H1 (cell line): ENCODE data around the gene MOB1B. TPM values are rescaled to one million over a fixed set of nuclear protein-coding genes. Genes with fewer than 3 reads are reported as not detected.

Experiments
- CTCF ChIA-PET: fragments of 300-600 bp; sonication (Branson Sonifier 250); formaldehyde crosslinking; loops from one replicate; lab custom pipeline; 2021; ENCODE audit not compliant: partially characterized antibody; lab: Charles Lee
- POLR2A ChIA-PET: fragments of 300-600 bp; sonication (Branson Sonifier 250); formaldehyde crosslinking; loops from one replicate; lab custom pipeline; 2021; ENCODE audit warnings: inconsistent platforms; ENCODE audit not compliant: partially characterized antibody; lab: Charles Lee
- DNase-seq, 2 experiments: peaks; one replicate each; pipeline versions ENCODE4 v3.0.0 to v3.0.0-alpha.2; 2010 to 2022; ENCODE audit warnings: low spot score in 2 of 2, low read depth in 1 of 2, mixed read lengths in 1 of 2
- FAIRE-seq: peaks from 2 replicates; lab custom pipeline; 2011; peaks lifted over from hg19 to GRCh38; lab: Jason Lieb, UNC
- H2AFZ ChIP-seq: 2 replicates; pipeline ENCODE4 v1.8.1; 2012; ENCODE audit warnings: low read length, inconsistent platforms
- H2AK5ac ChIP-seq: 2 replicates; pipeline ENCODE4 v1.6.1; 2013; ENCODE audit warnings: low read depth, low read length
- H2BK120ac ChIP-seq: replicated peaks from 2 replicates; pipeline ENCODE3; 2013; ENCODE audit warnings: low read depth, low read length, inconsistent platforms
- H2BK12ac ChIP-seq: 2 replicates; pipeline ENCODE4 v1.6.1; 2013; ENCODE audit warnings: low read depth, low read length
- H2BK15ac ChIP-seq: 2 replicates; pipeline ENCODE4 v1.6.1; 2013; ENCODE audit warnings: low read length
- H2BK20ac ChIP-seq: 2 replicates; pipeline ENCODE4 v1.6.1; 2013; ENCODE audit warnings: low read length
- H2BK5ac ChIP-seq: 2 replicates; pipeline ENCODE4 v1.6.1; 2013; ENCODE audit warnings: low read depth, low read length
- H3K14ac ChIP-seq: 2 replicates; pipeline ENCODE4 v1.6.1; 2013; ENCODE audit warnings: inconsistent platforms; ENCODE audit not compliant: insufficient read length
- H3K18ac ChIP-seq: 2 replicates; pipeline ENCODE4 v1.6.1; 2013; ENCODE audit warnings: low read length; ENCODE audit errors: extremely low read depth
- H3K23ac ChIP-seq: 2 replicates; pipeline ENCODE4 v1.6.1; 2013; ENCODE audit warnings: inconsistent platforms; ENCODE audit not compliant: insufficient read length
- H3K23me2 ChIP-seq: 2 replicates; pipeline ENCODE4 v1.6.1; 2013; ENCODE audit warnings: low read depth, low read length
- H3K27ac ChIP-seq: 2 replicates; pipeline ENCODE4 v1.6.1; 2011; ENCODE audit warnings: low read depth, low read length, inconsistent platforms
- H3K27me3 ChIP-seq, 4 experiments: replicated peaks in 1 of 4; 1 replicate in 1 of 4; 2 replicates in 3 of 4; pipeline versions ENCODE4 v1.6.1 to v1.8.1; 2011 to 2013; ENCODE audit warnings: low read length in 3 of 4, mild to moderate bottlenecking in 3 of 4, inconsistent platforms in 2 of 4, mixed read lengths in 2 of 4, moderate library complexity in 1 of 4; ENCODE audit not compliant: control insufficient read depth in 3 of 4, insufficient read depth in 3 of 4; ENCODE audit errors: extremely low read depth in 1 of 4
- H3K36me3 ChIP-seq, 4 experiments: 2 replicates each; pipeline versions ENCODE4 v1.6.1 to v1.8.1; 2011 to 2013; ENCODE audit warnings: mild to moderate bottlenecking in 4 of 4, low read length in 3 of 4, moderate library complexity in 2 of 4, control low read depth in 1 of 4, inconsistent platforms in 1 of 4; ENCODE audit not compliant: insufficient read depth in 4 of 4, control insufficient read depth in 2 of 4
- H3K4ac ChIP-seq: replicated peaks from 2 replicates; pipeline ENCODE3; 2013; ENCODE audit warnings: low read length, low read depth, mixed read lengths, inconsistent platforms; ENCODE audit not compliant: insufficient read length
- H3K4me1 ChIP-seq, 4 experiments: replicated peaks in 1 of 4; 1 replicate in 1 of 4; 2 replicates in 3 of 4; pipeline versions ENCODE4 v1.6.1 to v1.8.1; 2011 to 2013; ENCODE audit warnings: low read length in 3 of 4, inconsistent platforms in 2 of 4, mixed read lengths in 1 of 4; ENCODE audit not compliant: insufficient read depth in 4 of 4, control insufficient read depth in 3 of 4
- H3K4me2 ChIP-seq, 2 experiments: 2 replicates each; pipeline versions ENCODE4 v1.6.1 to v1.8.1; 2011 to 2013; ENCODE audit warnings: low read depth in 2 of 2, low read length in 2 of 2, control low read depth in 1 of 2, inconsistent platforms in 1 of 2, mild to moderate bottlenecking in 1 of 2; ENCODE audit not compliant: insufficient read depth in 1 of 2
- H3K4me3 ChIP-seq, 4 experiments: fragments of 200-600, 300-600 bp in 1 of 4; sonication (generic), shearing (Covaris generic), sonication (Bioruptor Twin) in 1 of 4; 2 replicates each; pipeline versions ENCODE4 v1.5.1 to v1.8.1; 2011 to 2016; ENCODE audit warnings: low read length in 4 of 4, low read depth in 3 of 4, control low read depth in 2 of 4, inconsistent platforms in 2 of 4, mild to moderate bottlenecking in 2 of 4, mixed read lengths in 1 of 4, moderate library complexity in 1 of 4; ENCODE audit not compliant: insufficient read depth in 2 of 4; ENCODE audit errors: extremely low read depth in 1 of 4
- H3K56ac ChIP-seq: replicated peaks from 2 replicates; pipeline ENCODE3; 2013; ENCODE audit warnings: low read depth, mild to moderate bottlenecking, mixed read lengths, low read length, inconsistent platforms; ENCODE audit not compliant: insufficient read length
- H3K79me1 ChIP-seq: 2 replicates; pipeline ENCODE4 v1.6.1; 2013; ENCODE audit warnings: low read depth, low read length, control low read depth
- H3K79me2 ChIP-seq, 2 experiments: 2 replicates each; pipeline versions ENCODE4 v1.6.1 to v1.8.1; 2012 to 2013; ENCODE audit warnings: low read length in 2 of 2, mild to moderate bottlenecking in 2 of 2, inconsistent platforms in 1 of 2; ENCODE audit not compliant: insufficient read depth in 2 of 2, control insufficient read depth in 1 of 2
- H3K9ac ChIP-seq, 4 experiments: replicated peaks in 1 of 4; 1 replicate in 1 of 4; 2 replicates in 3 of 4; pipeline versions ENCODE4 v1.6.1 to v1.8.1; 2011 to 2013; ENCODE audit warnings: low read depth in 3 of 4, low read length in 3 of 4, control low read depth in 2 of 4, mild to moderate bottlenecking in 2 of 4, moderate library complexity in 2 of 4, inconsistent platforms in 1 of 4; ENCODE audit errors: extremely low read depth in 1 of 4
- H3K9me3 ChIP-seq, 2 experiments: 2 replicates each; pipeline versions ENCODE4 v1.6.1 to v1.8.1; 2012 to 2013; ENCODE audit warnings: mild to moderate bottlenecking in 2 of 2, moderate library complexity in 2 of 2, control low read depth in 1 of 2, inconsistent platforms in 1 of 2, low read depth in 1 of 2, low read length in 1 of 2, mixed read lengths in 1 of 2; ENCODE audit not compliant: insufficient read depth in 2 of 2
- H4K20me1 ChIP-seq, 2 experiments: replicated peaks in 1 of 2; 2 replicates each; pipeline versions ENCODE3 to v1.8.1; 2011 to 2013; ENCODE audit warnings: inconsistent platforms in 2 of 2, low read length in 2 of 2, mild to moderate bottlenecking in 1 of 2; ENCODE audit not compliant: insufficient read depth in 2 of 2, control insufficient read depth in 1 of 2
- H4K5ac ChIP-seq: 2 replicates; pipeline ENCODE4 v1.6.1; 2013; ENCODE audit warnings: low read length, low read depth, mixed read lengths, inconsistent platforms; ENCODE audit not compliant: insufficient read length
- H4K8ac ChIP-seq: 2 replicates; pipeline ENCODE4 v1.8.0; 2013; ENCODE audit warnings: mild to moderate bottlenecking, moderate library complexity, low read length, inconsistent platforms; ENCODE audit not compliant: insufficient read depth; ENCODE audit errors: extremely low read depth
- H4K91ac ChIP-seq: replicated peaks from 2 replicates; pipeline ENCODE3; 2013; ENCODE audit warnings: low read length, mixed read lengths, inconsistent platforms; ENCODE audit not compliant: insufficient read length
- ASH2L ChIP-seq: fragments of 200-600, 300-600 bp; sonication (generic); IDR thresholded peaks from one replicate; pipeline ENCODE4 v1.7.1; 2017; ENCODE audit warnings: low read length
- KDM4A ChIP-seq: IDR thresholded peaks from one replicate; pipeline ENCODE4 v1.7.1; 2012; ENCODE audit warnings: low read depth, mild to moderate bottlenecking, moderate library complexity, low read length, inconsistent platforms; ENCODE audit not compliant: severe bottlenecking
- NANOG ChIP-seq: IDR thresholded peaks from 2 replicates; pipeline ENCODE4 v1.6.1; 2011; ENCODE audit warnings: low read length, low read depth, mild to moderate bottlenecking, inconsistent platforms; ENCODE audit not compliant: insufficient read depth, poor library complexity, severe bottlenecking
- RBBP5 ChIP-seq: IDR thresholded peaks from 2 replicates; pipeline ENCODE4 v1.7.1; 2012; ENCODE audit warnings: low read depth, mild to moderate bottlenecking, inconsistent platforms, low read length, moderate library complexity, borderline replicate concordance
- TAF1 ChIP-seq: IDR thresholded peaks from 2 replicates; pipeline ENCODE4 v1.6.1; 2011; ENCODE audit warnings: mild to moderate bottlenecking, low read depth, low read length
- TCF12 ChIP-seq: IDR thresholded peaks from 2 replicates; pipeline ENCODE4 v1.6.1; 2011; ENCODE audit warnings: low read depth, mild to moderate bottlenecking, low read length
- WGBS, 2 experiments: shearing (Covaris generic) in 1 of 2; methylation state at CpG; one replicate each; pipeline versions ENCODE4 v1.1.6 to v1.1.7; 2013 to 2015; ENCODE audit warnings: low lambda C conversion rate in 2 of 2, mixed read lengths in 2 of 2, inconsistent platforms in 1 of 2, low coverage in 1 of 2, missing lambda C conversion rate in 1 of 2; ENCODE audit not compliant: insufficient replicate concordance in 2 of 2, insufficient coverage in 1 of 2, insufficient read length in 1 of 2; ENCODE audit errors: extremely low coverage in 1 of 2, missing lambda C conversion rate in 1 of 2; 5-methylcytosine and 5-hydroxymethylcytosine counted together
- polyA plus RNA-seq, 7 experiments: library from polyadenylated mRNA; depleted of rRNA in 3 of 7; stranded (reverse) in 5 of 7; unstranded in 2 of 7; fragments of >200 nt in 5 of 7; fragments of 200-250 nt in 2 of 7; gene quantifications; 1 replicate in 5 of 7; 2 replicates in 1 of 7; 4 replicates in 1 of 7; pipeline versions ENCODE4 v1.2.1 to v1.2.3, GENCODE V29; 2011 to 2013; ENCODE audit warnings: missing spikeins in 2 of 7, mixed read lengths in 2 of 7
- total RNA-seq: library from RNA; stranded (reverse); fragmentation: NEBNext Ultra II Directional; extraction: Animal tissue kit (Norgen Biotek cat#: 25700); gene quantifications from 2 replicates; pipeline ENCODE4 v1.2.1, GENCODE V29; 2021

The MOB1B gene
- total and polyA plus RNA-seq, 2 of the 8 experiments (the other 6 are each of a cell fraction or from before 2014, with no cell fraction given) = 3.8 to 33.5 TPM

GRCh38 chr4:70996018-70996360 is 93.8 kb downstream of the MOB1B start:
- DNase-seq (no peak), FAIRE-seq (no peak)
- no peaks in the 10 kb centered on the region for H4K20me1 ChIP-seq
- no peak overlapping the region for H4K5ac ChIP-seq
- H2AFZ ChIP-seq = no peak overlapping the region
- peaks cover 0 to 15% (median 8%) of the 10 kb centered on the region in 4 experiments; a peak in 5 of 8 replicates for H3K36me3 ChIP-seq
- no peak overlapping the region for H3K27ac ChIP-seq
- H3K79me2 ChIP-seq = peaks cover 4 to 63% of the 10 kb centered on the region in 2 experiments
- H3K27me3 ChIP-seq = no peaks in the 10 kb centered on the region
- H2BK5ac ChIP-seq = 0 out of 2 replicates have a peak overlapping the region, but pooled peaks have one; percentile 17
- peaks cover 2 to 9% (median 5%) of the 10 kb centered on the region in 4 experiments; a peak in 4 of 7 replicates for H3K4me1 ChIP-seq
- H3K23me2 ChIP-seq = no peaks in the 10 kb centered on the region
- no peak overlapping the region for H2BK20ac ChIP-seq
- H4K91ac ChIP-seq = no peak overlapping the region
- no peaks in the 10 kb centered on the region; the same call in 1 of the 2 replicates for H3K79me1 ChIP-seq
- H3K14ac ChIP-seq = no peak overlapping the region
- H3K9me3 ChIP-seq = no peaks in the 10 kb centered on the region
- H3K56ac ChIP-seq = no peak overlapping the region
- H2AK5ac ChIP-seq = no peak overlapping the region
- peak overlapping the region in 1 of 4 experiments; percentile 24; a peak in 1 of 8 replicates for H3K4me3 ChIP-seq
- no peak overlapping the region for H3K18ac ChIP-seq
- H2BK15ac ChIP-seq = no peak overlapping the region
- TF ChIP-seq ASH2L (no peak), NANOG (no peak), RBBP5 (no peak), TAF1 (no peak), TCF12 (no peak), KDM4A (no peak)
- no peak overlapping the region for H2BK120ac ChIP-seq
- ChIA-PET POLR2A (interaction anchor here (0.6 to 1.3 kb wide), 3 partner anchors 11 to 274 kb away, joined by 3 to 4 read pairs (median 4); partner anchors contain the start of gene RUFY3), CTCF (interaction anchor here (0.6 to 5.6 kb wide), 6 partner anchors 13 to 672 kb away, joined by 3 to 40 read pairs (median 4); no protein-coding TSS in a partner anchor)
- H3K23ac ChIP-seq = no peak overlapping the region
- H4K8ac ChIP-seq = 0 out of 2 replicates have a peak overlapping the region, but pooled peaks have one; percentile 11
- no peak overlapping the region for H3K9ac ChIP-seq
- H2BK12ac ChIP-seq = no peak overlapping the region
- H3K4ac ChIP-seq = no peak overlapping the region
- H3K4me2 ChIP-seq = peak overlapping the region; percentile 32 to 93; a peak in 3 of 4 replicates
- WGBS, 2 experiments = 66% methylated on average over 4 of the region's 4 CpGs; no CpG with 5 or more reads in 1 of the 2 experiments
